Motor neuron (in vitro differentiated cells): ENCODE results near the gene NKX2-1. TPM values are rescaled to one million over a fixed set of nuclear protein-coding genes. Genes with fewer than 3 reads are reported as not detected.
"Not testable (repeated sequence)": the region's sequence is repeated elsewhere in the genome, so short reads cannot be mapped to it uniquely, and the experiment has no call there.

Experiments used
- ATAC-seq, 8 experiments: fragments of 200-7000 bp; cut with Tn5 transposase; replicated peaks in 6 of 8; 2 replicates each; pipeline ENCODE4 v1.8.0; 2021; ENCODE audit warnings: mild to moderate bottlenecking in 8 of 8, moderate library complexity in 8 of 8
- H3K27ac ChIP-seq, 2 donors: fragments of 250-450 bp; sonication (Bioruptor Pico); 2 replicates each; pipeline ENCODE4 v1.9.0; 2021; ENCODE audit warnings: antibody characterized with exemption in 2 of 2, mild to moderate bottlenecking in 2 of 2, moderate library complexity in 1 of 2
- H3K4me1 ChIP-seq, 2 donors: fragments of 250-450 bp; sonication (Bioruptor Pico); replicated peaks in 1 of 2; 2 replicates each; pipeline ENCODE4 v1.6.1; 2021; ENCODE audit warnings: antibody characterized with exemption in 2 of 2, mild to moderate bottlenecking in 2 of 2, moderate library complexity in 1 of 2
- H3K4me3 ChIP-seq, 5 donors: fragments of 250-450 bp; sonication (Bioruptor Pico); 2 replicates each; pipeline ENCODE4 v1.9.0; 2021; ENCODE audit warnings: antibody characterized with exemption in 5 of 5, mild to moderate bottlenecking in 5 of 5, moderate library complexity in 4 of 5
- WGBS, 10 experiments: fragments of 450-650 bp; shearing (Covaris generic); methylation state at CpG; one replicate each; pipeline ENCODE4 v1.0.0; 2022; 5-methylcytosine and 5-hydroxymethylcytosine counted together
- in situ Hi-C, 9 experiments: fragments of 400-800 bp; cut with MboI; loops; one replicate each; pipeline ENCODE4 v1.15.0; 2021; ENCODE audit warnings: low sequenced_read_pairs in 9 of 9, low pct_unique_long_range_greater_than_20kb in 2 of 9; ENCODE audit not compliant: unreplicated experiment in 9 of 9
- total RNA-seq, 8 experiments: library from RNA; unstranded; fragments of 300-600 nt; gene quantifications; 2 replicates each; pipeline versions ENCODE4 v1.2.3 to v1.2.4, GENCODE V29; 2022

The NKX2-1 gene
- total RNA-seq, 8 experiments from 2014 or later: 0.10 to 0.52 TPM; not detected in 6

- Histone ChIP-seq H3K27ac (no peak overlapping the region), H3K4me3 (no peak overlapping the region), H3K4me1 (no peaks in the 10 kb centered on the region)
- no peak for ATAC-seq
- WGBS, 10 experiments: 0 to 39% (median 10%) methylated on average over 1 to 3 of the region's 3 CpGs
- in situ Hi-C loops: no loop called here
These were observed 26.3 kb downstream of the NKX2-1 start for GRCh38 chr14:36493761-36494160.

GRCh38 chr14:36485773-36486172, 34.3 kb downstream of the NKX2-1 start:
- in situ Hi-C loops: no loop called here
- Histone ChIP-seq H3K4me1 (no peaks in the 10 kb centered on the region), H3K4me3 (no peak overlapping the region), H3K27ac (no peak overlapping the region)
- ATAC-seq: no peak
- 13 to 86% (median 63%) methylated on average over 1 to 2 of the region's 2 CpGs; no CpG with 5 or more reads in 1 of the 10 experiments for WGBS, 10 experiments

GRCh38 chr14:36479344-36479743, 40.7 kb downstream of the NKX2-1 start:
- Histone ChIP-seq H3K4me1 (no peaks in the 10 kb centered on the region), H3K27ac (no peak overlapping the region), H3K4me3 (no peak overlapping the region)
- no peak for ATAC-seq
- 0 to 83% (median 29%) methylated on average over 1 to 4 of the region's 4 CpGs; no CpG with 5 or more reads in 3 of the 10 experiments for WGBS, 10 experiments
- in situ Hi-C loops: no loop called here

GRCh38 chr14:36478782-36479181, 41.2 kb downstream of the NKX2-1 start:
- Histone ChIP-seq H3K4me1 (no peaks in the 10 kb centered on the region), H3K4me3 (no peak overlapping the region), H3K27ac (no peak overlapping the region)
- no peak for ATAC-seq
- 0% methylated on average over 1 of the region's 1 CpG; no CpG with 5 or more reads in 6 of the 10 experiments for WGBS, 10 experiments
- in situ Hi-C loops: no loop called here

GRCh38 chr14:36477266-36477665, 42.8 kb downstream of the NKX2-1 start:
- Histone ChIP-seq H3K4me3 (no peak overlapping the region), H3K4me1 (no peaks in the 10 kb centered on the region), H3K27ac (no peak overlapping the region)
- in situ Hi-C loops: no loop called here
- no peak for ATAC-seq
- 40 to 100% (median 94%) methylated on average over 1 to 5 of the region's 6 CpGs; no CpG with 5 or more reads in 5 of the 10 experiments for WGBS, 10 experiments

- WGBS, 10 experiments: 52 to 100% (median 80%) methylated on average over 1 to 7 of the region's 7 CpGs; no CpG with 5 or more reads in 1 of the 10 experiments
- H3K27ac ChIP-seq: not testable (repeated sequence)
These were observed 44.0 kb downstream of the NKX2-1 start for GRCh38 chr14:36476061-36476460.

GRCh38 chr14:36474593-36474992, 45.4 kb downstream of the NKX2-1 start:
- in situ Hi-C loops: no loop called here
- 0 to 100% (median 50%) methylated on average over 1 to 4 of the region's 4 CpGs; no CpG with 5 or more reads in 2 of the 10 experiments for WGBS, 10 experiments
- ATAC-seq: no peak

More at GRCh38 chr14:36476061-36476460, 44.0 kb downstream of the NKX2-1 start:
- H3K4me1 ChIP-seq, ATAC-seq, H3K4me3 ChIP-seq, in situ Hi-C loops: not testable (repeated sequence)

GRCh38 chr14:36471431-36471830, 48.6 kb downstream of the NKX2-1 start:
- Histone ChIP-seq H3K4me1 (no peaks in the 10 kb centered on the region), H3K4me3 (no peak overlapping the region), H3K27ac (no peak overlapping the region)
- 0 to 90% (median 66%) methylated on average over 1 to 3 of the region's 3 CpGs; no CpG with 5 or more reads in 1 of the 10 experiments for WGBS, 10 experiments
- no peak for ATAC-seq
- in situ Hi-C loops: no loop called here

More at GRCh38 chr14:36474593-36474992, 45.4 kb downstream of the NKX2-1 start:
- Histone ChIP-seq H3K27ac (no peak overlapping the region), H3K4me3 (no peak overlapping the region), H3K4me1 (no peaks in the 10 kb centered on the region)

GRCh38 chr14:36467332-36467731, 52.7 kb downstream of the NKX2-1 start:
- Histone ChIP-seq H3K4me1 (peaks cover 0 to 6% of the 10 kb centered on the region in 2 donors), H3K4me3 (no peak overlapping the region), H3K27ac (no peak overlapping the region)
- 0 to 80% (median 0%) methylated on average over 1 of the region's 1 CpG; no CpG with 5 or more reads in 4 of the 10 experiments for WGBS, 10 experiments
- no peak for ATAC-seq
- in situ Hi-C loops: no loop called here

Other genes with a start within 250 kb of the NKX2-1 start
- gene MBIP, start 199.6 kb downstream of the NKX2-1 start, total RNA-seq: 10 to 100 TPM in 7 of 8 experiments, 1 to 10 TPM in 1; 7.9 to 31.3 (median 22.2) TPM
- under 1 TPM in 4 of 8 experiments, not detected in 4; 0.11 to 0.57 (median 0.39) TPM for gene NKX2-8, start 62.4 kb upstream of the NKX2-1 start, total RNA-seq
- 1 to 10 TPM in 4 of 8 experiments, under 1 TPM in 4; 0.16 to 7.1 (median 1.1) TPM for gene PAX9, start 141.6 kb upstream of the NKX2-1 start, total RNA-seq